HepG2 (cell line): ENCODE data around the gene TRIAP1. TPM values are rescaled to one million over a fixed set of nuclear protein-coding genes. Genes with fewer than 3 reads are reported as not detected.

Source experiments
- HNRNPLL ChIP-seq: fragments of 200-400 bp; formaldehyde crosslinking; IDR thresholded peaks from 2 replicates; pipeline ENCODE4 v1.6.1; 2017; ENCODE audit warnings: mild to moderate bottlenecking, low read depth, low read length; ENCODE audit not compliant: poor library complexity, severe bottlenecking
- MIER3 ChIP-seq: IDR thresholded peaks from 2 replicates; pipeline ENCODE4 v1.6.1; 2016; ENCODE audit warnings: missing compliant biosample characterization, borderline replicate concordance
- PITX1 ChIP-seq: sonication (generic); formaldehyde crosslinking; IDR thresholded peaks from 2 replicates; pipeline ENCODE4 v1.5.1; 2020; ENCODE audit warnings: mild to moderate bottlenecking, missing genetic modification reagents
- PRPF4 ChIP-seq: fragments of 200-400 bp; formaldehyde crosslinking; IDR thresholded peaks from 2 replicates; pipeline ENCODE4 v1.6.1; 2016; ENCODE audit warnings: low read length, low read depth; ENCODE audit not compliant: poor library complexity, severe bottlenecking
- SP5 ChIP-seq: IDR thresholded peaks from 2 replicates; pipeline ENCODE4 v1.6.1; 2016; ENCODE audit warnings: low read depth, borderline replicate concordance
- SRY ChIP-seq: sonication (generic); formaldehyde crosslinking; IDR thresholded peaks from 2 replicates; pipeline ENCODE4 v1.8.0; 2022; ENCODE audit warnings: mild to moderate bottlenecking, missing genetic modification reagents
- THAP9 ChIP-seq: sonication (generic); formaldehyde crosslinking; IDR thresholded peaks from 2 replicates; pipeline ENCODE4; 2020; ENCODE audit warnings: missing genetic modification reagents, mild to moderate bottlenecking, borderline replicate concordance
- TMF1 ChIP-seq: sonication (generic); formaldehyde crosslinking; IDR thresholded peaks from 2 replicates; pipeline ENCODE4 v1.8.1; 2022; ENCODE audit warnings: low read depth, missing genetic modification reagents
- ZNF503 ChIP-seq: sonication (generic); formaldehyde crosslinking; IDR thresholded peaks from 2 replicates; pipeline ENCODE4 v1.4.0; 2020; ENCODE audit warnings: missing genetic modification reagents
- ZNF563 ChIP-seq: sonication (generic); formaldehyde crosslinking; IDR thresholded peaks from 2 replicates; pipeline ENCODE4 v1.8.0; 2022; ENCODE audit warnings: mild to moderate bottlenecking, moderate library complexity, missing genetic modification reagents
- ZNF646 ChIP-seq: sonication (generic); formaldehyde crosslinking; IDR thresholded peaks from 2 replicates; pipeline ENCODE4 v1.9.0; 2021; ENCODE audit warnings: mild to moderate bottlenecking, missing genetic modification reagents
- ZNF782 ChIP-seq: sonication (generic); formaldehyde crosslinking; IDR thresholded peaks from 2 replicates; pipeline ENCODE4 v1.4.0; 2020; ENCODE audit warnings: missing genetic modification reagents, mild to moderate bottlenecking, borderline replicate concordance
- polyA plus RNA-seq, 8 experiments: library from polyadenylated mRNA; depleted of rRNA in 3 of 8; stranded (reverse) in 7 of 8; unstranded in 1 of 8; fragments of >200 nt; fragmentation: Illumina TruSeq in 4 of 8; extraction: Trizol in 4 of 8; gene quantifications; 2 replicates each; pipeline versions ENCODE4 v1.2.1 to v1.2.3, GENCODE V29; 2011 to 2016; ENCODE audit warnings: low read depth in 4 of 8, missing spikeins in 1 of 8, mixed read lengths in 1 of 8; ENCODE audit not compliant: insufficient read depth in 1 of 8
- total RNA-seq, 5 experiments: library from RNA; depleted of rRNA; stranded (reverse); fragments of >200 nt; fragmentation: Illumina TruSeq; extraction: Trizol; gene quantifications; 2 replicates each; pipeline ENCODE4 v1.2.3, GENCODE V29; 2016; ENCODE audit warnings: low read depth in 1 of 5
- TF ChIP-seq, protein P1 (sequence below): IDR thresholded peaks from 2 replicates; pipeline ENCODE4 v1.6.1; 2018; ENCODE audit warnings: missing genetic modification reagents, mild to moderate bottlenecking, missing compliant biosample characterization
- TF ChIP-seq, protein P2 (sequence below): sonication (generic); formaldehyde crosslinking; IDR thresholded peaks from 2 replicates; pipeline ENCODE4 v1.4.0; 2020; ENCODE audit warnings: mild to moderate bottlenecking, missing genetic modification reagents

Gene TRIAP1
- total and polyA plus RNA-seq, 2 of the 13 experiments (the other 11 are each of a cell fraction or from before 2014, with no cell fraction given), result 55.0 to 117 TPM

DNA sequence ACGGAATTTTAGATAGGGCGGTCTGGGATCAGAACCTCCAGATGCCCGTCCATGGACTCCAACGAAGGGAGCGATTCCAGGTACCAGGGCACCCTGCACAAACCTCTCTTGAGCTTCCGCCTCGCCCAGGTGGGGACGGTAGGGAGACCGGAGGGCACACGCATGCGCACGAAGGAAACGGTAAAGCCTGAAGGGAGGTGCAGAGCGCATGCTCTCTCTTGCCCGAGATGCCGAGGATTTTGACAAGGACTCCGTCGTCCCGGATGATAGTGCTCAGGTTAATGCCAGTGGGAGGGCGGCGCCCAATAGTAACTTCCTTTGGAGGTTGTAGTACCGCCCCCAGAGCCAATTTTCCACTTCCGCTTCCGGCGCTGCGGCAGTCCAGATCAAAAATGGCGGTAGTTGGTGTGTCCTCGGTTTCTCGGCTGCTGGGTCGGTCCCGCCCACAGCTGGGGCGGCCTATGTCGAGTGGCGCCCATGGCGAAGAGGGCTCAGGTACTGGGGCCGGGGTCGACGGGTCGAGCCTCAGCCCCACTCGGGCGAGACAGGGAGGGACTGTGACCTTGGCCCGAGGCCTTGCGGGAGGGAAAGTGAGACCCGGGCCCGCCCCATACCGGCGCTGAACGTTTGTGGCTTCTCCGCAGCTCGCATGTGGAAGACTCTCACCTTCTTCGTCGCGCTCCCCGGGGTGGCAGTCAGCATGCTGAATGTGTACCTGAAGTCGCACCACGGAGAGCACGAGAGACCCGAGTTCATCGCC lies 8.3 kb downstream of the TRIAP1 start, which contains the start of gene COX6A1 (continued):
- TF ChIP-seq ZNF646 (CRISPR knock-in tag) (peak; percentile 44; the same call in 1 of the 2 replicates), PITX1 (CRISPR knock-in tag) (peak; percentile 59; the same call in 1 of the 2 replicates), SRY (CRISPR knock-in tag) (0 out of 2 replicates have a peak, but pooled peaks have one; percentile 37), ZNF563 (CRISPR knock-in tag) (peak; percentile 67; the same call in 1 of the 2 replicates), PRPF4 (no peak), ZNF503 (peak; percentile 48; the same call in 1 of the 2 replicates), SP5 (CRISPR knock-in tag) (peak; percentile 82; the same call in 1 of the 2 replicates), ZNF782 (CRISPR knock-in tag) (0 out of 2 replicates have a peak, but pooled peaks have one; percentile 66), TMF1 (no peak), MIER3 (CRISPR knock-in tag) (peak; percentile 41; the same call in 1 of the 2 replicates), THAP9 (CRISPR knock-in tag) (peak; percentile 94; the same call in 1 of the 2 replicates), HNRNPLL (peak; percentile 55)
- TF ChIP-seq, protein P1, sequence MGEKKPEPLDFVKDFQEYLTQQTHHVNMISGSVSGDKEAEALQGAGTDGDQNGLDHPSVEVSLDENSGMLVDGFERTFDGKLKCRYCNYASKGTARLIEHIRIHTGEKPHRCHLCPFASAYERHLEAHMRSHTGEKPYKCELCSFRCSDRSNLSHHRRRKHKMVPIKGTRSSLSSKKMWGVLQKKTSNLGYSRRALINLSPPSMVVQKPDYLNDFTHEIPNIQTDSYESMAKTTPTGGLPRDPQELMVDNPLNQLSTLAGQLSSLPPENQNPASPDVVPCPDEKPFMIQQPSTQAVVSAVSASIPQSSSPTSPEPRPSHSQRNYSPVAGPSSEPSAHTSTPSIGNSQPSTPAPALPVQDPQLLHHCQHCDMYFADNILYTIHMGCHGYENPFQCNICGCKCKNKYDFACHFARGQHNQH (CRISPR knock-in tag), result peak; percentile 82
- TF ChIP-seq, protein P2, sequence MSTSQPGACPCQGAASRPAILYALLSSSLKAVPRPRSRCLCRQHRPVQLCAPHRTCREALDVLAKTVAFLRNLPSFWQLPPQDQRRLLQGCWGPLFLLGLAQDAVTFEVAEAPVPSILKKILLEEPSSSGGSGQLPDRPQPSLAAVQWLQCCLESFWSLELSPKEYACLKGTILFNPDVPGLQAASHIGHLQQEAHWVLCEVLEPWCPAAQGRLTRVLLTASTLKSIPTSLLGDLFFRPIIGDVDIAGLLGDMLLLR (CRISPR knock-in tag), result 0 out of 2 replicates have a peak, but pooled peaks have one; percentile 39
